ENCODE measurements around the gene RPP14.
"Not testable (repeated sequence)": the region's sequence is repeated elsewhere in the genome, so short reads cannot be mapped to it uniquely, and the experiment has no call there.

The RPP14 gene

GRCh38 chr3:58332575-58333188 is 26.6 kb downstream of the RPP14 start, which contains the start of gene PXK:
PXK (plus strand) TSS chr3:58332892; CDS start chr3:58332989, 97 bp downstream.
- DNase-seq (ENCODE audit: low read depth) = no peak

GRCh38 chr3:58333206-58334012 is 27.4 kb downstream of the RPP14 start:
- no peak for DNase-seq (ENCODE audit: low read depth)

GRCh38 chr3:58334013-58334321 is 27.9 kb downstream of the RPP14 start:
- no peak for DNase-seq (ENCODE audit: low read depth)

GRCh38 chr3:58334506-58334884 is 28.4 kb downstream of the RPP14 start:
- DNase-seq (ENCODE audit: low read depth) = no peak

- no peak for DNase-seq (ENCODE audit: low read depth)
These were observed 29.6 kb downstream of the RPP14 start for GRCh38 chr3:58335652-58335947.

- no peak for DNase-seq (ENCODE audit: low read depth)
These were observed 30.3 kb downstream of the RPP14 start for GRCh38 chr3:58336135-58336882.

- DNase-seq (ENCODE audit: low read depth) = no peak
These were observed 31.1 kb downstream of the RPP14 start for GRCh38 chr3:58337190-58337589.

- DNase-seq (ENCODE audit: low read depth) = not testable (repeated sequence)
These were observed 33.1 kb downstream of the RPP14 start for GRCh38 chr3:58339146-58339545.

GRCh38 chr3:58340594-58341244 is 34.7 kb downstream of the RPP14 start:
- no peak for DNase-seq (ENCODE audit: low read depth)

GRCh38 chr3:58341376-58341775 is 35.3 kb downstream of the RPP14 start:
- DNase-seq (ENCODE audit: low read depth) = no peak

GRCh38 chr3:58342676-58343075 is 36.6 kb downstream of the RPP14 start:
- DNase-seq (ENCODE audit: low read depth) = no peak

- no peak for DNase-seq (ENCODE audit: low read depth)
These were observed 39.4 kb downstream of the RPP14 start for GRCh38 chr3:58345457-58345856.

- no peak for DNase-seq (ENCODE audit: low read depth)
These were observed 40.3 kb downstream of the RPP14 start for GRCh38 chr3:58346368-58346767.

GRCh38 chr3:58347984-58348383 is 41.9 kb downstream of the RPP14 start:
- no peak for DNase-seq (ENCODE audit: low read depth)

GRCh38 chr3:58349792-58350626 is 44.0 kb downstream of the RPP14 start:
- DNase-seq (ENCODE audit: low read depth) = no peak

- DNase-seq (ENCODE audit: low read depth) = no peak
These were observed 44.6 kb downstream of the RPP14 start for GRCh38 chr3:58350627-58351013.

GRCh38 chr3:58351920-58352319 is 45.9 kb downstream of the RPP14 start:
- DNase-seq (ENCODE audit: low read depth) = no peak

- no peak for DNase-seq (ENCODE audit: low read depth)
These were observed 46.6 kb downstream of the RPP14 start for GRCh38 chr3:58352626-58353025.

GRCh38 chr3:58353722-58354553 is 47.9 kb downstream of the RPP14 start:
- no peak for DNase-seq (ENCODE audit: low read depth)

- DNase-seq (ENCODE audit: low read depth) = no peak
These were observed 49.1 kb downstream of the RPP14 start for GRCh38 chr3:58355179-58355578.

GRCh38 chr3:58356054-58356453 is 50.0 kb downstream of the RPP14 start:
- DNase-seq (ENCODE audit: low read depth) = no peak
